K562 (cell line): ENCODE measurements around the gene VDR. TPM values are rescaled to one million over a fixed set of nuclear protein-coding genes. Genes with fewer than 3 reads are reported as not detected.
A peak's percentile ranks its signal among the peaks of the same experiment; 100 is the strongest.

Source experiments
- ATAC-seq: fragments of 200-7000 bp; cut with Tn5 transposase; 3 replicates; pipeline ENCODE4 v1.9.1; 2020; ENCODE audit warnings: moderate library complexity
- BruUV-seq: library from RNA; stranded (reverse); fragments of 400-500 nt; replicated peaks from 2 replicates; lab custom pipeline; 2021; lab: Mats Ljungman, UMichigan
- CTCF ChIA-PET: fragments of 300-600 bp; formaldehyde crosslinking; extraction: SDS; loops from one replicate; lab custom pipeline; 2021; ENCODE audit warnings: low intra/inter-chr PET ratio; lab: Yijun Ruan, JAX
- POLR2A ChIA-PET: fragments of 300-600, 350-650 bp; sonication (Branson Sonifier 250); formaldehyde crosslinking; extraction: SDS; loops from one replicate; lab custom pipeline; 2021; ENCODE audit warnings: antibody characterized with exemption, inconsistent platforms; lab: Yijun Ruan, JAX
- DNase-seq, 4 experiments: peaks; one replicate each; pipeline versions ENCODE4 v3.0.0 to v3.0.0-alpha.2; 2011 to 2018; ENCODE audit warnings: low spot score in 3 of 4, mixed read lengths in 3 of 4; ENCODE audit errors: extremely low read depth in 1 of 4
- FAIRE-seq: peaks from 2 replicates; lab custom pipeline; 2011; peaks lifted over from hg19 to GRCh38; lab: Jason Lieb, UNC
- H2AFZ ChIP-seq: 2 replicates; pipeline ENCODE4 v1.6.0; 2011; ENCODE audit warnings: low read depth, low read length, control low read depth, inconsistent platforms
- H3K27ac ChIP-seq: fragments of 200-600 bp; 3 replicates; pipeline ENCODE4 v1.8.0; 2011; ENCODE audit warnings: low read depth, mild to moderate bottlenecking, control low read depth, inconsistent platforms, low read length, moderate library complexity, mixed read lengths; ENCODE audit errors: extremely low read depth
- H3K27me3 ChIP-seq, 2 experiments: fragments of 300-600 bp in 1 of 2; 2 replicates in 1 of 2; 3 replicates in 1 of 2; pipeline versions ENCODE4 v1.6.0 to v1.8.0; 2011; ENCODE audit warnings: inconsistent platforms in 2 of 2, low read length in 2 of 2, mild to moderate bottlenecking in 1 of 2, mixed read lengths in 1 of 2, moderate library complexity in 1 of 2; ENCODE audit not compliant: control insufficient read depth in 2 of 2, insufficient read depth in 2 of 2
- H3K36me3 ChIP-seq: fragments of 300-600 bp; 3 replicates; pipeline ENCODE4 v1.8.0; 2011; ENCODE audit warnings: mild to moderate bottlenecking, low read length, inconsistent platforms; ENCODE audit not compliant: control insufficient read depth, insufficient read depth
- H3K4me1 ChIP-seq, 2 experiments: fragments of 200-600 bp in 1 of 2; replicated peaks in 1 of 2; 2 replicates in 1 of 2; 3 replicates in 1 of 2; pipeline versions ENCODE4 v1.5.1 to v1.8.0; 2011; ENCODE audit warnings: inconsistent platforms in 2 of 2, low read length in 2 of 2, mild to moderate bottlenecking in 1 of 2, mixed read lengths in 1 of 2, moderate library complexity in 1 of 2; ENCODE audit not compliant: control insufficient read depth in 2 of 2, insufficient read depth in 2 of 2
- H3K4me2 ChIP-seq: 2 replicates; pipeline ENCODE4 v1.6.1; 2011; ENCODE audit warnings: low read length, control low read depth, inconsistent platforms, mixed read lengths; ENCODE audit not compliant: insufficient read depth
- H3K4me3 ChIP-seq: fragments of 200-600 bp; sonication (generic), shearing (Covaris generic); 2 replicates; pipeline ENCODE4 v1.5.1; 2016; ENCODE audit warnings: control low read depth, inconsistent platforms
- H3K79me2 ChIP-seq: fragments of 200-600 bp; 3 replicates; pipeline ENCODE4 v1.8.0; 2011; ENCODE audit warnings: low read length, inconsistent platforms; ENCODE audit not compliant: control insufficient read depth, insufficient read depth
- H3K9ac ChIP-seq, 2 experiments: 2 replicates each; pipeline versions ENCODE4 v1.6.0 to v1.6.1; 2011; ENCODE audit warnings: low read depth in 2 of 2, low read length in 2 of 2, control low read depth in 1 of 2, inconsistent platforms in 1 of 2, mild to moderate bottlenecking in 1 of 2, mixed read lengths in 1 of 2; ENCODE audit not compliant: insufficient read depth in 1 of 2
- H3K9me1 ChIP-seq: one replicate; pipeline ENCODE4 v1.6.0; 2011; ENCODE audit warnings: inconsistent platforms, mild to moderate bottlenecking, low read length, moderate library complexity; ENCODE audit not compliant: control insufficient read depth, insufficient read depth
- H3K9me3 ChIP-seq: replicated peaks from 2 replicates; pipeline ENCODE4 v1.5.1; 2011; ENCODE audit warnings: low read depth, low read length, inconsistent platforms; ENCODE audit not compliant: control insufficient read depth, insufficient read depth
- H4K20me1 ChIP-seq: replicated peaks from 2 replicates; pipeline ENCODE4 v1.6.1; 2011; ENCODE audit warnings: low read length, inconsistent platforms, mixed read lengths; ENCODE audit not compliant: control insufficient read depth, insufficient read depth
- ARID2 ChIP-seq: fragments of 450-650 bp; IDR thresholded peaks from 2 replicates; pipeline ENCODE4 v1.6.1; 2017; ENCODE audit warnings: antibody characterized with exemption, mild to moderate bottlenecking
- CHD1 ChIP-seq: fragments of 200-600 bp; sonication (generic); IDR thresholded peaks from one replicate; pipeline ENCODE4 v1.6.1; 2012; ENCODE audit warnings: mild to moderate bottlenecking, moderate library complexity, low read length, inconsistent platforms
- ELF1 ChIP-seq: fragments of 200-800 bp; sonication (Bioruptor generic); IDR thresholded peaks from 2 replicates; pipeline ENCODE4 v1.6.1; 2016; ENCODE audit warnings: missing genetic modification characterization, missing compliant biosample characterization
- FOXK1 ChIP-seq: sonication (generic); formaldehyde crosslinking; IDR thresholded peaks from 2 replicates; pipeline ENCODE4 v1.8.0; 2022; ENCODE audit warnings: missing genetic modification reagents, mild to moderate bottlenecking, borderline replicate concordance
- KLF16 ChIP-seq: IDR thresholded peaks from 2 replicates; pipeline ENCODE4 v1.6.1; 2016; ENCODE audit warnings: antibody characterized with exemption
- LARP7 ChIP-seq: fragments of 450-650 bp; IDR thresholded peaks from 2 replicates; pipeline ENCODE4 v1.6.1; 2016
- MCM2 ChIP-seq: fragments of 450-650 bp; IDR thresholded peaks from 2 replicates; pipeline ENCODE4 v1.6.1; 2017; ENCODE audit warnings: low read depth, mild to moderate bottlenecking
- MCM7 ChIP-seq, 2 experiments: fragments of 450-650 bp; IDR thresholded peaks; 2 replicates each; pipeline ENCODE4 v1.6.1; 2016 to 2018
- POLR2AphosphoS2 ChIP-seq: IDR thresholded peaks from 2 replicates; pipeline ENCODE4 v1.6.1; 2012; ENCODE audit warnings: low read length, improper control_type of control experiment
- POLR3G ChIP-seq: IDR thresholded peaks from 2 replicates; pipeline ENCODE4 v1.6.1; 2011; ENCODE audit not compliant: insufficient read length, insufficient replicate concordance; ENCODE audit errors: extremely low read depth
- PYGO2 ChIP-seq: fragments of 450-650 bp; IDR thresholded peaks from 2 replicates; pipeline ENCODE4 v1.6.1; 2016; ENCODE audit warnings: mild to moderate bottlenecking, missing genetic modification characterization, moderate library complexity, missing compliant biosample characterization
- RBM22 ChIP-seq: fragments of 200-400 bp; formaldehyde crosslinking; IDR thresholded peaks from 2 replicates; pipeline ENCODE4 v1.6.1; 2018; ENCODE audit warnings: low read length, low read depth; ENCODE audit not compliant: poor library complexity, severe bottlenecking
- RBM34 ChIP-seq: fragments of 200-400 bp; formaldehyde crosslinking; IDR thresholded peaks from 2 replicates; pipeline ENCODE4 v1.6.1; 2018; ENCODE audit warnings: low read length, borderline replicate concordance; ENCODE audit not compliant: insufficient read depth
- ZNF121 ChIP-seq: sonication (generic); formaldehyde crosslinking; conservative IDR thresholded peaks from 2 replicates; pipeline ENCODE4 v1.8.0; 2022; ENCODE audit warnings: missing genetic modification reagents
- ZNF644 ChIP-seq: fragments of 200-800 bp; sonication (Bioruptor generic); IDR thresholded peaks from 2 replicates; pipeline ENCODE4 v1.6.1; 2016; ENCODE audit warnings: low read depth, missing genetic modification characterization, missing compliant biosample characterization
- WGBS: fragments of 100-300 bp; shearing (Covaris generic); methylation state at CpG from one replicate; pipeline ENCODE4 v1.1.6; 2016; ENCODE audit warnings: low coverage, mixed read lengths; ENCODE audit not compliant: insufficient coverage; ENCODE audit errors: missing lambda C conversion rate; 5-methylcytosine and 5-hydroxymethylcytosine counted together
- in situ Hi-C: fragments of 300-500 bp; cut with MboI; formaldehyde crosslinking; loops from 4 replicates; pipeline ENCODE4 v1.15.0; 2018; ENCODE audit warnings: inconsistent platforms, mixed read lengths
- intact Hi-C: fragments of 100-400 bp; cut with micrococcal nuclease; formaldehyde crosslinking; loops from 2 replicates; pipeline ENCODE4 v1.14.2; 2022
- polyA plus RNA-seq, 8 experiments: library from polyadenylated mRNA; depleted of rRNA in 4 of 8; stranded (reverse) in 5 of 8; unstranded in 3 of 8; fragments of >200 nt; fragmentation: Nextera tagmentation in 2 of 8; fragmentation: Illumina TruSeq in 1 of 8; extraction: Ambion mirVana in 2 of 8; extraction: Trizol in 1 of 8; gene quantifications; 2 replicates each; pipeline versions ENCODE4 v1.2.1 to v1.2.3, GENCODE V29; 2011 to 2014; ENCODE audit warnings: inconsistent platforms in 1 of 8, missing spikeins in 1 of 8
- total RNA-seq, 7 experiments: library from RNA; depleted of rRNA in 6 of 7; stranded (reverse); fragments of >200 nt in 6 of 7; fragmentation: Illumina TruSeq in 2 of 7; extraction: Trizol in 2 of 7; gene quantifications; 2 replicates each; pipeline versions ENCODE4 v1.2.1 to v1.2.3, GENCODE V29; 2011 to 2021; ENCODE audit warnings: low replicate concordance in 1 of 7
- TF ChIP-seq, protein P1 (sequence below): fragments of 450-650 bp; formaldehyde crosslinking; IDR thresholded peaks from 2 replicates; pipeline ENCODE4 v1.4.0; 2020; ENCODE audit warnings: mild to moderate bottlenecking, moderate library complexity
- TF ChIP-seq, protein P2 (sequence below): sonication (generic); formaldehyde crosslinking; IDR thresholded peaks from 2 replicates; pipeline ENCODE4 v1.8.1; 2023; ENCODE audit warnings: missing genetic modification reagents, mild to moderate bottlenecking, borderline replicate concordance

VDR gene
- total and polyA plus RNA-seq, 9 of the 15 experiments (the other 6 are each of a cell fraction or from before 2014, with no cell fraction given): 0.61 to 4.8 (median 2.0) TPM

DNA sequence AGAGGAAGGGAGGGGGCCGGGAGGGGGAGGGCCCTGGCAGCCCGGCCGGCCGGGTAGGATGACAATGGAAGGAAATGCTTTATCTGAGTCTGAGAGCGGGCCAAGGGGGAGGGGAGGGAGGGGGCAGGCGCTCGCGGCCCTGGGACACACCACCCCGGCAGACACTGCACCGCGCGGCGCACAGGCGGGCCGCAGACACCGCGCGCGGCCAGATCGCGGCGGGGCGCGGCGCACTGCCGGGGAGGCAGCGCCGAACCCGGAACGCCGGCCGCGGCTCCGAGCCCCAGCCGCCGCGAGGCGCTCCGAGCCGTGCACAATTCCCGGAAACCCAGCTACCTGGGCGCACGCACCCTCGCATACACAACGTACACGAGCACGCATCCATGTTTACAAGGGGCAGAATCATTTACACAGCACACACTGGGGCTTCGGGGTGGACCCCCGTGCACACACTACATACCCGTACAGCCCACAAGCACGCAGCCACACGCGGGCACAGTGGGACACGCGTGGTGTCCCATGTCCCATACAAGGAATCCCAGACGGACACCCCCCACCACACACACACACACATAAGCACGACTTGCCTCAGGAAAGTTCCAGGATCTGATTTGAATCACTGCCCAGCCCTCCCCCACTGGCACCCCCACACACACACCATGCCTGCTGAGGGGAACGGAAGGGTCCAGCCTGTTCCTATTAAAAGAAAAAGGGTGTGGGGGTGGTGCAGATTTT lies 84.7 kb downstream of the VDR start, which contains the start of gene HDAC7:
TSS of gene HDAC7 (minus strand) at position 8 of the 735 bp plus-strand sequence. CDS start 118 bp downstream, outside the sequence.
- DNase-seq (peak; percentile 89 to 95 (median 92)), FAIRE-seq (peak; percentile 19), ATAC-seq (peak; percentile 82)
- CTCF ChIA-PET: interaction anchor here (0.7 to 2.6 kb wide), 3 partner anchors 15 to 19 kb away, joined by 3 to 17 read pairs (median 3); no protein-coding TSS in a partner anchor
- Histone ChIP-seq H3K9me3 (no peaks in the 10 kb centered on the region), H3K9me1 (no peaks in the 10 kb centered on the region), H2AFZ (peak within 1 kb of the TSS; percentile 85), H3K4me2 (peak within 1 kb of the TSS; percentile 94), H3K27ac (peak within 1 kb of the TSS; percentile 80), H3K27me3 (no peaks in the 10 kb centered on the region), H3K79me2 (peaks cover 55% of the 10 kb centered on the region), H3K36me3 (peaks cover 22% of the 10 kb centered on the region), H3K9ac (peak within 1 kb of the TSS; percentile 73 to 96), H3K4me1 (peaks cover 39 to 51% of the 10 kb centered on the region in 2 experiments), H3K4me3 (peak within 1 kb of the TSS; percentile 68), H4K20me1 (no peaks in the 10 kb centered on the region)
- intact Hi-C loops (loop anchor here (1.0 kb wide), 1 partner anchor 17 kb away; no protein-coding TSS in a partner anchor), in situ Hi-C loops (no loop called here)
- BruUV-seq: no TSS peak
- 2% methylated on average over 32 of the region's 58 CpGs for WGBS
- POLR2A ChIA-PET: interaction anchor here (0.8 to 2.6 kb wide), 5 partner anchors 7 to 60 kb away, joined by 3 to 8 read pairs (median 4); no protein-coding TSS in a partner anchor
- TF ChIP-seq, protein P1, sequence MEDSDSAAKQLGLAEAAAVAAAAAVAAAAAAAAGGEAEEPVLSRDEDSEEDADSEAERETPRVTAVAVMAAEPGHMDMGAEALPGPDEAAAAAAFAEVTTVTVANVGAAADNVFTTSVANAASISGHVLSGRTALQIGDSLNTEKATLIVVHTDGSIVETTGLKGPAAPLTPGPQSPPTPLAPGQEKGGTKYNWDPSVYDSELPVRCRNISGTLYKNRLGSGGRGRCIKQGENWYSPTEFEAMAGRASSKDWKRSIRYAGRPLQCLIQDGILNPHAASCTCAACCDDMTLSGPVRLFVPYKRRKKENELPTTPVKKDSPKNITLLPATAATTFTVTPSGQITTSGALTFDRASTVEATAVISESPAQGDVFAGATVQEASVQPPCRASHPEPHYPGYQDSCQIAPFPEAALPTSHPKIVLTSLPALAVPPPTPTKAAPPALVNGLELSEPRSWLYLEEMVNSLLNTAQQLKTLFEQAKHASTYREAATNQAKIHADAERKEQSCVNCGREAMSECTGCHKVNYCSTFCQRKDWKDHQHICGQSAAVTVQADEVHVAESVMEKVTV (CRISPR knock-in tag): no peak
- TF ChIP-seq MCM2 (no peak), PYGO2 (no peak), RBM34 (no peak), ZNF121 (no peak), ARID2 (no peak), ZNF644 (tag) (no peak), POLR2AphosphoS2 (no peak), FOXK1 (CRISPR knock-in tag) (no peak), ELF1 (tag) (peak; percentile 52), RBM22 (no peak), KLF16 (no peak), POLR3G (no peak), CHD1 (peak; percentile 79), LARP7 (0 out of 2 replicates have a peak, but pooled peaks have one; percentile 47), MCM7 (IDR thresholded peaks at IDR 0.05) (no peak)
- TF ChIP-seq, protein P2, sequence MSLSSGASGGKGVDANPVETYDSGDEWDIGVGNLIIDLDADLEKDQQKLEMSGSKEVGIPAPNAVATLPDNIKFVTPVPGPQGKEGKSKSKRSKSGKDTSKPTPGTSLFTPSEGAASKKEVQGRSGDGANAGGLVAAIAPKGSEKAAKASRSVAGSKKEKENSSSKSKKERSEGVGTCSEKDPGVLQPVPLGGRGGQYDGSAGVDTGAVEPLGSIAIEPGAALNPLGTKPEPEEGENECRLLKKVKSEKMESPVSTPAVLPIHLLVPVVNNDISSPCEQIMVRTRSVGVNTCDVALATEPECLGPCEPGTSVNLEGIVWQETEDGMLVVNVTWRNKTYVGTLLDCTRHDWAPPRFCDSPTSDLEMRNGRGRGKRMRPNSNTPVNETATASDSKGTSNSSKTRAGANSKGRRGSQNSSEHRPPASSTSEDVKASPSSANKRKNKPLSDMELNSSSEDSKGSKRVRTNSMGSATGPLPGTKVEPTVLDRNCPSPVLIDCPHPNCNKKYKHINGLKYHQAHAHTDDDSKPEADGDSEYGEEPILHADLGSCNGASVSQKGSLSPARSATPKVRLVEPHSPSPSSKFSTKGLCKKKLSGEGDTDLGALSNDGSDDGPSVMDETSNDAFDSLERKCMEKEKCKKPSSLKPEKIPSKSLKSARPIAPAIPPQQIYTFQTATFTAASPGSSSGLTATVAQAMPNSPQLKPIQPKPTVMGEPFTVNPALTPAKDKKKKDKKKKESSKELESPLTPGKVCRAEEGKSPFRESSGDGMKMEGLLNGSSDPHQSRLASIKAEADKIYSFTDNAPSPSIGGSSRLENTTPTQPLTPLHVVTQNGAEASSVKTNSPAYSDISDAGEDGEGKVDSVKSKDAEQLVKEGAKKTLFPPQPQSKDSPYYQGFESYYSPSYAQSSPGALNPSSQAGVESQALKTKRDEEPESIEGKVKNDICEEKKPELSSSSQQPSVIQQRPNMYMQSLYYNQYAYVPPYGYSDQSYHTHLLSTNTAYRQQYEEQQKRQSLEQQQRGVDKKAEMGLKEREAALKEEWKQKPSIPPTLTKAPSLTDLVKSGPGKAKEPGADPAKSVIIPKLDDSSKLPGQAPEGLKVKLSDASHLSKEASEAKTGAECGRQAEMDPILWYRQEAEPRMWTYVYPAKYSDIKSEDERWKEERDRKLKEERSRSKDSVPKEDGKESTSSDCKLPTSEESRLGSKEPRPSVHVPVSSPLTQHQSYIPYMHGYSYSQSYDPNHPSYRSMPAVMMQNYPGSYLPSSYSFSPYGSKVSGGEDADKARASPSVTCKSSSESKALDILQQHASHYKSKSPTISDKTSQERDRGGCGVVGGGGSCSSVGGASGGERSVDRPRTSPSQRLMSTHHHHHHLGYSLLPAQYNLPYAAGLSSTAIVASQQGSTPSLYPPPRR (CRISPR knock-in tag): no peak; the same call in 1 of the 2 replicates
